Activated T-cell treated with anti-CD3 and anti-CD28 coated beads, Interleukin-2, amount 50 U/mL, for 1 hour (primary cell): ENCODE data around the gene ARL14EP.

Experiments used
- DNase-seq: peaks from one replicate; pipeline ENCODE4 v3.0.0-alpha.2; 2020

ARL14EP gene

GRCh38 chr11:30328681-30329080, 5.8 kb downstream of the ARL14EP start:
- no peak for DNase-seq

- DNase-seq, result no peak
Measured at GRCh38 chr11:30329150-30329940, 6.4 kb downstream of the ARL14EP start.

- DNase-seq, result no peak
Measured at GRCh38 chr11:30333405-30333804, 10.5 kb downstream of the ARL14EP start.

GRCh38 chr11:30342736-30343166, 19.8 kb downstream of the ARL14EP start:
- no peak for DNase-seq

- no peak for DNase-seq
Measured at GRCh38 chr11:30344085-30344484, 21.2 kb downstream of the ARL14EP start.

GRCh38 chr11:30345644-30346043, 22.7 kb downstream of the ARL14EP start:
- no peak for DNase-seq

GRCh38 chr11:30346068-30346688, 23.3 kb downstream of the ARL14EP start:
- no peak for DNase-seq

- no peak for DNase-seq
Measured at GRCh38 chr11:30348035-30348434, 25.1 kb downstream of the ARL14EP start.

- DNase-seq, result no peak
Measured at GRCh38 chr11:30349885-30350284, 27.0 kb downstream of the ARL14EP start.

- DNase-seq, result no peak
Measured at GRCh38 chr11:30350384-30350783, 27.5 kb downstream of the ARL14EP start.

- no peak for DNase-seq
Measured at GRCh38 chr11:30351061-30351460, 28.2 kb downstream of the ARL14EP start.

- DNase-seq, result no peak
Measured at GRCh38 chr11:30356391-30356790, 33.5 kb downstream of the ARL14EP start.

- no peak for DNase-seq
Measured at GRCh38 chr11:30357872-30358271, 35.0 kb downstream of the ARL14EP start.

- no peak for DNase-seq
Measured at GRCh38 chr11:30358536-30358935, 35.6 kb downstream of the ARL14EP start.

GRCh38 chr11:30360741-30361140, 37.8 kb downstream of the ARL14EP start:
- no peak for DNase-seq

GRCh38 chr11:30364139-30364836, 41.4 kb downstream of the ARL14EP start:
- DNase-seq, result no peak

- DNase-seq, result no peak
Measured at GRCh38 chr11:30364837-30365482, 42.1 kb downstream of the ARL14EP start.

GRCh38 chr11:30365793-30366517, 43.1 kb downstream of the ARL14EP start:
- no peak for DNase-seq

GRCh38 chr11:30368394-30368793, 45.5 kb downstream of the ARL14EP start:
- DNase-seq, result no peak

GRCh38 chr11:30370164-30370563, 47.3 kb downstream of the ARL14EP start:
- DNase-seq, result no peak

GRCh38 chr11:30377347-30377746, 54.4 kb downstream of the ARL14EP start:
- no peak for DNase-seq

- DNase-seq, result no peak
Measured at GRCh38 chr11:30380846-30381245, 57.9 kb downstream of the ARL14EP start.

- no peak for DNase-seq
Measured at GRCh38 chr11:30381879-30382278, 59.0 kb downstream of the ARL14EP start.
